HUES48 (cell line): ENCODE results near the gene TBL1X.

Experiments
- H3K27ac ChIP-seq: one replicate; pipeline ENCODE4 v1.7.0; 2013; ENCODE audit warnings: low read depth, low read length, inconsistent platforms
- H3K27me3 ChIP-seq: 2 replicates; pipeline ENCODE4 v1.6.1; 2013; ENCODE audit warnings: mild to moderate bottlenecking, low read length; ENCODE audit not compliant: control insufficient read depth, insufficient read depth
- H3K36me3 ChIP-seq: 2 replicates; pipeline ENCODE4 v1.6.1; 2013; ENCODE audit warnings: low read length; ENCODE audit not compliant: control insufficient read depth, insufficient read depth
- H3K4me1 ChIP-seq: 2 replicates; pipeline ENCODE4 v1.6.1; 2013; ENCODE audit warnings: mild to moderate bottlenecking, low read length; ENCODE audit not compliant: control insufficient read depth, insufficient read depth
- H3K4me3 ChIP-seq: 2 replicates; pipeline ENCODE4 v1.5.1; 2013; ENCODE audit warnings: mild to moderate bottlenecking, low read depth, low read length
- H3K9ac ChIP-seq: 2 replicates; pipeline ENCODE4 v1.6.1; 2013; ENCODE audit warnings: mild to moderate bottlenecking, low read depth, low read length, moderate library complexity
- H3K9me3 ChIP-seq: 2 replicates; pipeline ENCODE4 v1.6.1; 2013; ENCODE audit warnings: low read length; ENCODE audit not compliant: control insufficient read depth, insufficient read depth

The TBL1X gene

GRCh38 chrX:9730078-9730477, 265.2 kb downstream of the TBL1X start:
- no peak overlapping the region for H3K4me3 ChIP-seq
- H3K36me3 ChIP-seq, result peaks cover 11% of the 10 kb centered on the region; the same call in 1 of the 2 replicates
- H3K27me3 ChIP-seq, result no peaks in the 10 kb centered on the region
- no peaks in the 10 kb centered on the region for H3K4me1 ChIP-seq
- H3K9ac ChIP-seq, result no peak overlapping the region
- H3K27ac ChIP-seq, result no peak overlapping the region
- peaks cover 34% of the 10 kb centered on the region for H3K9me3 ChIP-seq

GRCh38 chrX:9730752-9731151, 265.9 kb downstream of the TBL1X start:
- Histone ChIP-seq H3K4me1 (no peaks in the 10 kb centered on the region), H3K9me3 (peaks cover 33% of the 10 kb centered on the region), H3K9ac (no peak overlapping the region), H3K36me3 (peaks cover 7% of the 10 kb centered on the region), H3K27ac (no peak overlapping the region), H3K27me3 (no peaks in the 10 kb centered on the region), H3K4me3 (no peak overlapping the region)

GRCh38 chrX:9737363-9737762, 272.5 kb downstream of the TBL1X start:
- Histone ChIP-seq H3K9ac (no peak overlapping the region), H3K36me3 (peaks cover 39% of the 10 kb centered on the region), H3K27me3 (no peaks in the 10 kb centered on the region), H3K4me1 (no peaks in the 10 kb centered on the region), H3K9me3 (peaks cover 4% of the 10 kb centered on the region; the same call in 1 of the 2 replicates), H3K27ac (no peak overlapping the region), H3K4me3 (no peak overlapping the region)

GRCh38 chrX:9738151-9738550, 273.3 kb downstream of the TBL1X start:
- H3K27me3 ChIP-seq, result no peaks in the 10 kb centered on the region
- H3K4me1 ChIP-seq, result no peaks in the 10 kb centered on the region
- peaks cover 46% of the 10 kb centered on the region for H3K36me3 ChIP-seq
- H3K9me3 ChIP-seq, result peaks cover 2% of the 10 kb centered on the region; the same call in 1 of the 2 replicates
- H3K9ac ChIP-seq, result no peak overlapping the region
- no peak overlapping the region for H3K27ac ChIP-seq
- H3K4me3 ChIP-seq, result no peak overlapping the region

- peaks cover 48% of the 10 kb centered on the region for H3K36me3 ChIP-seq
- no peaks in the 10 kb centered on the region for H3K9me3 ChIP-seq
- no peak overlapping the region for H3K27ac ChIP-seq
- H3K4me1 ChIP-seq, result no peaks in the 10 kb centered on the region
- H3K4me3 ChIP-seq, result no peak overlapping the region
- H3K27me3 ChIP-seq, result no peaks in the 10 kb centered on the region
- no peak overlapping the region for H3K9ac ChIP-seq
Observed at GRCh38 chrX:9739130-9739529, 274.3 kb downstream of the TBL1X start.

- H3K36me3 ChIP-seq, result peaks cover 16% of the 10 kb centered on the region
- H3K9ac ChIP-seq, result no peak overlapping the region
- H3K27ac ChIP-seq, result no peak overlapping the region
- no peak overlapping the region for H3K4me3 ChIP-seq
- no peaks in the 10 kb centered on the region for H3K9me3 ChIP-seq
- peaks cover 16% of the 10 kb centered on the region for H3K4me1 ChIP-seq
- no peaks in the 10 kb centered on the region for H3K27me3 ChIP-seq
Observed at GRCh38 chrX:9745417-9746115, 280.7 kb downstream of the TBL1X start.

- peaks cover 10% of the 10 kb centered on the region for H3K36me3 ChIP-seq
- H3K9me3 ChIP-seq, result no peaks in the 10 kb centered on the region
- no peaks in the 10 kb centered on the region for H3K27me3 ChIP-seq
- no peak overlapping the region for H3K4me3 ChIP-seq
- no peak overlapping the region for H3K9ac ChIP-seq
- peak overlapping the region; percentile 65 for H3K27ac ChIP-seq
- peaks cover 16% of the 10 kb centered on the region for H3K4me1 ChIP-seq
Observed at GRCh38 chrX:9746148-9746888, 281.5 kb downstream of the TBL1X start.

- Histone ChIP-seq H3K9ac (no peak overlapping the region), H3K9me3 (no peaks in the 10 kb centered on the region), H3K36me3 (peaks cover 9% of the 10 kb centered on the region), H3K27me3 (no peaks in the 10 kb centered on the region), H3K4me3 (no peak overlapping the region), H3K4me1 (peaks cover 16% of the 10 kb centered on the region), H3K27ac (no peak overlapping the region)
Observed at GRCh38 chrX:9747644-9748043, 282.8 kb downstream of the TBL1X start.

GRCh38 chrX:9749146-9749692, 284.4 kb downstream of the TBL1X start:
- Histone ChIP-seq H3K9me3 (no peaks in the 10 kb centered on the region), H3K4me1 (peaks cover 16% of the 10 kb centered on the region), H3K9ac (no peak overlapping the region), H3K4me3 (no peak overlapping the region), H3K36me3 (0 out of 2 replicates have a peak, but pooled peaks cover 3% of the 10 kb centered on the region), H3K27ac (no peak overlapping the region), H3K27me3 (no peaks in the 10 kb centered on the region)

GRCh38 chrX:9757366-9757765, 292.5 kb downstream of the TBL1X start:
- Histone ChIP-seq H3K36me3 (0 out of 2 replicates have a peak, but pooled peaks cover 17% of the 10 kb centered on the region), H3K27ac (no peak overlapping the region), H3K4me1 (no peaks in the 10 kb centered on the region), H3K27me3 (no peaks in the 10 kb centered on the region), H3K9me3 (no peaks in the 10 kb centered on the region), H3K4me3 (no peak overlapping the region), H3K9ac (no peak overlapping the region)
